ENCODE measurements around the gene NKTR.

Gene NKTR

DNA sequence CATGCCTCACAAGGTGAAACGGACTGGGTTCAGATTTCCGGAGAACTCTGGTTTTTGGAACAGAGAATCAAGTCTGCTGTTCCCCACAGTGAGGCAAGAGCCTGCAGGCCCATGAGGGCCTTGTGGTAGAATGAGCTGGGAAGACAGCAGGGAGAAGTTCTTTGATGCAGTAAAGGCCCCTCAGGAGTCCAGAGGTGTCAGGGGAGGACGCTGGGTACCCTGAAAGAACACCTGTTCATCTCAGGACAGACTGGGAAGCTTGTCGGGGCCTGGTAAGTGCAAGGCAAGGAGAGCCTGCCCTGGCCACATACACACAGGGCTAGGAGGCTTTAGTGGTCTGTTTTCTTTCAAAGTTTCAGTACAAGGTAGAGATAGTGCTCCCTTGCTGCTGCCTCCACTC lies 49.3 kb downstream of the NKTR start:
- no peak for DNase-seq (ENCODE audit: low read depth in 2 of 2)

DNA sequence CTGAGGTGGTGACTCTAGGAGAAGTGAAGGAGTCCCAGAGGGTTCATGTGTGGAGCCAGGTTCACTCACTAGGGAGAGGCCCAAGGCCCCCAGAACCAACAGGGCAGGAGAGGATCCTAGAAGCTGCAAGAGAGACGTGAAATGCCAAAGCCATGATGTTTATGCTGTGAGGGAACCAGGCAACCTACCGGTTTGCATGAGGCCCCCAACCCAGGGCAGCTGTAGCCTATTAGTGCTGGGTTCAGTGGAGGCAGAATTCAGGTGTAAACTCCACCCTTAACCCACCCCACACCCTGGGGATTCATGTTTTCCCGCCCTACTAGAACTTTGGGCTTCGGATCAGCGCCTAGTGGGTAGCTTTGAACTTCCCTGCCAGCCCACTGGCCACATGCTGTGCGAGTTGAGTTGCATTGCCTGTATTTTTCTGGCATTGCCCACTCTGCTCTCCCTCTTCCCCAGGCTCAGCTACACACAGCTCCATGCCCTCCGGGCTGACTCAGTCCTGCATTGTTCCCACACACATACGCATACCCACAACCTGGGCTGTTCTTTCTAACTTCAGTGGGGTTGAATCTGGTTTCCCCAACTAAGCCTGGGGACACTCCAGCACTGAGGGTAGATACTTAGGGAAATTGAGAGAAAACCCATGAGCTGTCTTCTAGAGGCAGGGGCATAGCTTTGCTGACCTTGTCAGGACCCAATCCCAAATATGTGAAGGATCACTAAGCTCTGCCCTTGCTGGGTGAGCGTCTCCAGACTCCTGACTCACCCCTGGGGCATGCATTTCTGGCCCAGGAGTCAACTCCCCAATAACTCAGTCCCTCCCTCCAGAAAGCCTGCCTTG lies 51.0 kb downstream of the NKTR start:
- no peak for DNase-seq (ENCODE audit: low read depth in 2 of 2)

DNA sequence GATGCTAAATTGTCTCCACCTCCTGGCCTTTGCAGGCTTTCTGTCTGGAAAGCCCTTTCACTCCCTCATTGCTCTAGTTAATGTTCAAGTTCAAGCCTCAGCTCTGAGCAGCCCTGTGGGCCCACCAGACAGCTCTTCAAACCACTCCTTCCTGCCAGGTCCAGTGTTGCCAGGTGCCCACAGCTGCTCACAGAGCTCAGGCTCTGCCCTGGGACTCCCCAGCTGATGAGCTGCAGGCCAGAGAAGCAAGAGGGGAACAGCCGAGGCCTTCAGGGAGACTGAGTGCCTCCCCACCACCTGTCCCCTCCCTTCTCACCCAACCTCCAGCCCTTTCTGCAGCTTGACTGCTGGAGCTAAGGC lies 51.7 kb downstream of the NKTR start:
- no peak for DNase-seq (ENCODE audit: low read depth in 2 of 2)

DNA sequence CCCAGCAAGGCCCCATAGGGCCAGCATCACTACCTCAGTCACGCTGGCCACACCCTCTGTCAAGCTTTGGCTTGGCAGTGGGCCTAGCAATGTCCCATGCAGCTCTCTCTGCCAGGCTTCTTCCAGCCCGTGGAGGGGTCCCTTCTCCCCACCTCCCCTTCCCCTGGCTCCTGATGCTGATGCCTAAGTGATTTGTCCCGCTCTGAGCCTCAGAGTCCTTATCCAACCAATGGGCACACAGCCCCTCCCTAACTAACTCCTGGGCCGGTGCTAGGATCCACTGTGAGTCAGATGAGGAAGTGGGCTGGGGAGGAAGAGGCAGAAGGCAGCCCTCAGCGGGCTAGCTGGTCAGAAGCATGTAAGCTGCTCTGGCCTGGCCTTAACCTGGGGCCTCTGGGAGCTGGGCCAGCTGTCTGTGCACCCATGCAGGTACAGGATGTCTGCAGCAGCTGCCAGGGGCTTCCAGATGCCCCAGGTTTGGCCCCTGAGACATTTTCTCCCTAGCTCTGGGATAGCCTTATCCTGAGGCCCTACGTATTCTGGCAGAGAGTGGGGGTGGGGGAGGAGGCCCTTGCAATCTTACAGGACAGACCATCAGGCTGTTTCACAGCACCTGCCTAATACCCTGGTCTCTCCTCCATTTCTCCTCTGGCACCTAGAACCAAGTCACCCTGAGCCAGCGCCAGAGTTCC lies 52.3 kb downstream of the NKTR start:
- no peak for DNase-seq (ENCODE audit: low read depth in 2 of 2)

DNA sequence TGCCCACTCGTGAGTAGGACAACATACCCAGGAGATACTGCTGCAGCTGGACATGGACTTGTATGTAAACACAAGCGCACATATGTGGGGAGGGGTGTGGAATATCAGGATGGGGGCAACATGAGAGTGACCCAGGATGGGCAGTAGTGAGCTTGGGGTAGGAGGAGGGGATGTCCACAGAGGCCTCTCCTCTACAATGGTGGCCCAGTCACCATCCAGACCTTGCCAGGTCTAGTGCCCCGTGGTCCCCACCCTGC lies 52.7 kb downstream of the NKTR start:
- no peak for DNase-seq (ENCODE audit: low read depth in 2 of 2)

DNA sequence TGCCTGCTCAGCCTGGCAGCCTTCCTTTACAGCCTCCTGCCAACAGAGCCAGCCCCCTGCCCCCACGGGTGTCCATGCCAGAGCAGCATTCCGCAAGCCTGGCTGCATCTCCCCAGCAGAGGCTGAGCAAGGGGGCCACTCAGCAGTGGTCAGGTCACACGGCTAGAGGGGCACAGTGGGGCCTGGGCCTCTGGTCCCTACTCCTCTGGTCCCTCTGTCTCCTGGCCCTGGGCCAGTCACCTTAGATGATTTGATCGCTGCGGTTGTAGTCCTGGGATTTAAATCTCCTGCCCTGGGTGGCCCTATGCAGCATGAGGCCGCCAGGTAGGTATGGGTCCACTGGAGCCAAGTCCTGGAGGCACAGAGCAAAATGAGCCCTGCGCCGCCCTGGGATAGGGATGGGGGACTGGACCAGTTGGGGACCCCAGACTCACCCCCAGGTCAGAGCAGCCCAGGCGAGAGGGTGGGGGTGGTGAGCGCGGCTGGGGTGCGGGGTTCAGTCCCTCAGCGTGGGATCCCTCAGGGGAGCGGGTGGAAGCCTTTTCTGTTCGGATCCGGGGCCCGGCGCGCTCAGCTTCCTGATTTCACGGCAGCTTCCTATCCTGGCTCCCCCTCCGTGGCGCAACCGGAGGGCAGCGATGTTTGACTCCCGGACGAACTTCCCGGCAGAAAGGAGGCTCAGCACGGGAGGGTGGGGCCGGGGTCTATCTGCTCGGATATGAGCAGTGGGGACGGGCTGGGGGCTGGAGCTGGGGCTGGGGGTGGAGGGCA lies 53.3 kb downstream of the NKTR start, which contains the start of gene ZBTB47:
Gene ZBTB47 (plus strand): TSS at position 138 of the 771 bp plus-strand sequence. CDS start 4,659 bp downstream, outside the sequence.
- no peak for DNase-seq (ENCODE audit: low read depth in 2 of 2)

DNA sequence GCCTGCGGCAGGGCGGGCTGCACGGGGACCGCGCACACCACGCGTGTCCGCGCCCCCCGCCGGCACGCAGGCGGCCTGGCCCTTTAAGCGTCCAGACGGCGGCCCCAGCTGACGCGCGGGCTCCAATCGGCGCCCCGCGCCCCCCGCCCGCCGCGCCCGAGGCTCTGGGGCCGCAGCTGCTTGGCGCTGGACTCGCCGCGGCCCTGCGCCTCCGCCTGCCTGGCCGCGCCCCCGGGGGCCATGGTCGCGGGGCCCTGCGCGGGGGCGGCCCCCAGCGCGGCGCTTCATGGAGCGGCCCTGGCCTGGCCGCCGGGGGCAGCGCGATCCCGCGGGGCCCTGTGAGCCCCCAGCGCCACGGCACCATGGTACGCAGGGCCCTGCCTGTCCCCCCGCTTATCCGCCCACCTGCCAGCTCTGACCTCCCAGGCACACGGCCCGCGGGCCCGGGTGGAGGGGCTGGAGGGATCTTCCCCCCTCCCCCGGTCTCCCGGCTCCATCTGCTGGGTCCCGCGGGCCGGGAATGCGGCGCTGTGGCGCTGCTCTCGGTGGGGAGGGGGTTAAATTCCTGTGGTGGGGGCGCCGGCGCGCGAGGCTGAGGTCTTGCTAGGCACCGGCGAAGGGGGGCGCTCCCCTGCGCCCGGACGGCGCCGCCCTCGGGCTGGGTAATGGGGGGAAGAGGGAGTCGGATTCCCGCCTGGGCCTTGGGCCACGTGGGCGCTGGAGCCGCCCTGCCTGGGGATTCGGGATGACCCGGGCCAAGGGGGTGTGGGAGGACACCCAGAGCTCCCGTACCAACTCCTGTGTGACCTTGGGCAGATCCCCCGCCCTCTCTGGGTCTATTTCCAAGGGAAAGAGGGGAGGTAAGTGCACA lies 54.1 kb downstream of the NKTR start:
- no peak for DNase-seq (ENCODE audit: low read depth in 2 of 2)

DNA sequence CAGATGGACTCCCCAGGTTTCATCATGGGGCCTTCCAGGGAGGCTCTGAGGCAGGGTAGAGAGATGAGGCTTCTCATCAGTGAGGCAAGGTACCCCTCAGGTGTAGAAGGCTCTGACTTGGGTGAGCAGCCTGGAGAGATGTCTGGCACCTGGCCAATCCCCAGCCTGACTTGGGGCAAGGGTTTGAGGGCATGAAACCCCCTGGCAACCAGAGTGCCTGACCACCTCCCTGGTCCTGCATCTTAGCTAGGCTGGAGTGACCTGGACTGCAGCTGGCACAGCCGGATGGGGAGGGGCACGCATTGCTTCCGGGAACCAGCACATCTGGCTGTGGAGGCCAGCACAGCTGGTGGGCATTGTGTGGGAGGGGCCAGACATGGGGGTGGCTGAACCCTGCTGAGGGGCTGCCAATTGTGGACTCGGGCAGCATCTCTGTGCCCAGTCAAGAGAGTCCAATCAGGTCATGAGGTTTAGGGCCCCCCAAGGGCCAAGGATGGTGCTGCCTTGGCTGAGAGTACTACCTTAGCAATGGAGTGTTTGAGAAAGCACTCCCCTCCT lies 54.9 kb downstream of the NKTR start:
- no peak for DNase-seq (ENCODE audit: low read depth in 2 of 2)

DNA sequence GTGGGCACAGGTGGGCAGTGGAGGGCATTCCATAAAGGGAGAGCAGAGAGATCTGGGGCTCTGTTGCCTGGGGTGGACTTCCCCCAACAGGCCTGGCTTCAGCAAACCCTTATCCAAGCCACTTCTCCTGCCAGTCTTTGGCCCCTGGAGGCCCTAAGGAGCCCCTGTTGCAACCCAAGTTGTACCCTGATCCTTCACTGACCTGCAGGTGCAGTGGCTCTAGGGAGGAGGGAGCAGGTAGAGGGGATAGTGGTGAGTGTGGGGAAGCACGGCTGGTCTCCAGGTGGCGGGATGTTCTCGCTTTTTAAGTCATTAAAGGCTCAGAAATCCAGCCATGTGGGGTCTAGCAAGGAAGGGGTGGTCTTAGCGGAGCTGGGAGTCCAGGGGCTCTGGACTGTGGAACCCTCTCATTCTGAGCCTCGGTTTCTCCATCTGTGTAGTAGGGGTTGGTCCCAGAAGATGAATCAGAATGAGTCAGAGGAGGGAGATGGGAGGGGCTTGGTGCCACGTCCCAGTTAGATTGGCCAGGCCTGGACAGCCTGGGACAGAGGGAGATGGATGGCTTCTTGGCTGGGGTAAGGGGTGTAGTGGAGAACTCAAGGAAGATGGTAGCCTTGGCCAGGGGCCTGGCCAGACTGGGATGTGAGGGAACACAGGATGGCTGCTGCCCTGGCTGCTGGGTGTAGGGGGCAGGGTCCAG lies 55.6 kb downstream of the NKTR start:
- DNase-seq (ENCODE audit: low read depth in 2 of 2), result no peak

DNA sequence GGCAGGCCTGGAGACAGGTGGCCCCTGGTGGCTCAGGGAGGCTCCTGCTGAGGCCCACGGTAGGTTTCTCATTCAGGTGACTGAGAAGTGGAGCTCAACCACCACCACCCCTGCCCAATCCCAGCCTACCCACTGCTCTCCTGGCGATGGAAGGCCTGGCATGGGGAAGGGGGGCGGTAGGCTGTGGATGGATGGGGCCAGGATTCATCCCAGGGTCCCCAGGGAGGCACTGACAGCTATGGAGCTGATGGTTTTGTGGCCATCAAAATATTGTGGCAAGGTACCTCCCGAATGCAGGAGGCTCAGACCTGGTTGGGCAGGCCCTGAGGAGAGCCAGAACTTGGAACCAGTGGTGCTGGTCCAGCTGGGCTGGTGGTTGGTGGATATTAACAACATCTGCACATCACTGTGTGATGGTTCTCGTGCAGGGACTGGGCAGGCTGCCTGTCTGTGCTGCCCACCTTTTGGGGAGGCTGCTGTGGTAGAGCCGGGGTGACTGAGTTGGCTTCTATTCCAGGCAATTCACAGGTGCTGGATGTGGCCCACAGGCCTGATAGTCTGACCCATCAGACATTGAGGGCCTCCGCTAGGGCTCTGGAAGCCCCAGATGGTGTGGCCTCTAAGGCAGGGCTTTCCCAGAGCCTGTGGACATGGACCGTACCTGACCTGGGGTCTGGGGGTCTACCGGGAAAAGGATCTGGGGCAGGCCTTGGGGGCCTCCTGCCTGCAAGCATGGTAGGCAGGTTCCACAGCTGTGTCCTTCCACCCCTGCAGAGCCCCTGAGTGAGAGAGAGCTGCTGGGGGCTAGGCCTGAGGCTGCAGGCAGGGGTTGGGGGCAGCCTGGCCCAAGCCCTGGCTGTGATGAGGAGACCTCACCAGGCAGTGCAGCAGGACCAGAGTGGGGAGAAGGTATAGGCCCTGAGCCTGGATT lies 56.5 kb downstream of the NKTR start:
- no peak for DNase-seq (ENCODE audit: low read depth in 2 of 2)

DNA sequence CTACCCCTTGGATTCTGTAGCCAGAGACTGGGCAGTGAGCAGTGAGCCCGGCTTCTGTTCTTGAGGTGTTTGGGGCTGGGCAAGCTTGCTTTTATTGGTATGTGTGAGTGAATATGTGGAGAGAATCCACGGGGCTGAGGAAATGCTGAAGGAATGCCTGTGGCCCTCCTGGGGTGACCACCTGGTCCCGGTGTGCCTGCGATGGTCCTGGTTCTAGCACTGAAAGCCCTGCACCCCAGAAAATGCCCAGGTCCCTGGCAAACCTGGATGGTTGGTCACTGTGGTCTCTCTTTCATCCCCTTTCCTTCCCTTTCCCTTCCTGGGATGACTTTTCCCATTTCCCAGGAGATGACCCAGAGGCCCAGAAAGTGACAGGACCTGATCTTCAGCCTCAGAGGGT lies 57.2 kb downstream of the NKTR start:
- no peak for DNase-seq (ENCODE audit: low read depth in 2 of 2)

DNA sequence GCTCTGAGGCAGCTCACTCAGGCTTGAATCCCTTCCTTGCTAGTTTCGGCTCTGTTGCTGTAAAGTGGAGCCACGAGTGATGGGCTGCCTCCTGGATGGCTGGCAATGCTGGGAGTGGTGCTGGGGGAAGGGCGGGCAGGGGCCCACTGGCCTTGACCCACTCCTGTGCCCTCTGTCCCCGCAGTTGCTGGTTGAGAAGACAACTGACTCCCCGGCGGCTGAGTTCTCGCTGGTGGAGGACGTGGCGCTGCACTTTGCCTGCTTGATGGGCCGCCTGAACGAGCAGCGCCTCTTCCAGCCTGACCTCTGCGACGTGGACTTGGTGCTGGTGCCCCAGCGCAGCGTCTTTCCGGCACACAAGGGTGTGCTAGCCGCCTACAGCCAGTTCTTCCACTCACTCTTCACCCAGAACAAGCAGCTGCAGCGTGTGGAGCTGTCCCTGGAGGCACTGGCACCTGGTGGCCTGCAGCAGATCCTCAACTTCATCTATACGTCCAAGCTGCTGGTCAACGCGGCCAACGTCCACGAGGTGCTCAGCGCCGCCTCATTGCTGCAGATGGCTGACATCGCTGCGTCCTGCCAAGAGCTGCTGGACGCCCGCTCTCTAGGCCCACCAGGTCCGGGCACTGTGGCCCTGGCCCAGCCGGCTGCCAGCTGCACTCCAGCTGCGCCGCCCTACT lies 57.7 kb downstream of the NKTR start:
- no peak for DNase-seq (ENCODE audit: low read depth in 2 of 2)

DNA sequence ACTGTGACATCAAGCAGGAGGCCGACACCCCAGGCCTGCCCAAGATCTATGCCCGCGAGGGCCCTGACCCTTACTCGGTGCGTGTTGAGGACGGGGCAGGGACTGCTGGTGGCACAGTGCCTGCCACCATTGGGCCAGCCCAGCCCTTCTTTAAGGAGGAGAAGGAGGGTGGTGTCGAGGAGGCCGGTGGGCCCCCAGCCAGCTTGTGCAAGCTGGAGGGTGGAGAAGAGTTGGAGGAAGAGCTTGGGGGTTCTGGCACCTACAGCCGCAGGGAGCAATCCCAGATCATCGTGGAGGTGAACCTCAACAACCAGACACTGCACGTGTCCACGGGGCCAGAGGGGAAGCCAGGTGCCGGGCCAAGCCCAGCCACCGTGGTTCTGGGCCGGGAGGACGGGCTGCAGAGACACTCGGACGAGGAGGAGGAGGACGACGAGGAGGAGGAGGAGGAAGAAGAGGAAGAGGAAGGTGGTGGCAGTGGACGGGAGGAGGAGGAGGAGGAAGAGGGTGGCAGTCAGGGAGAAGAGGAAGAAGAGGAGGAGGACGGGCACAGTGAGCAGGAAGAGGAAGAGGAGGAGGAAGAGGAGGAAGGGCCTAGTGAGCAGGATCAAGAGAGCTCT lies 58.4 kb downstream of the NKTR start:
- DNase-seq (ENCODE audit: low read depth in 2 of 2), result no peak

DNA sequence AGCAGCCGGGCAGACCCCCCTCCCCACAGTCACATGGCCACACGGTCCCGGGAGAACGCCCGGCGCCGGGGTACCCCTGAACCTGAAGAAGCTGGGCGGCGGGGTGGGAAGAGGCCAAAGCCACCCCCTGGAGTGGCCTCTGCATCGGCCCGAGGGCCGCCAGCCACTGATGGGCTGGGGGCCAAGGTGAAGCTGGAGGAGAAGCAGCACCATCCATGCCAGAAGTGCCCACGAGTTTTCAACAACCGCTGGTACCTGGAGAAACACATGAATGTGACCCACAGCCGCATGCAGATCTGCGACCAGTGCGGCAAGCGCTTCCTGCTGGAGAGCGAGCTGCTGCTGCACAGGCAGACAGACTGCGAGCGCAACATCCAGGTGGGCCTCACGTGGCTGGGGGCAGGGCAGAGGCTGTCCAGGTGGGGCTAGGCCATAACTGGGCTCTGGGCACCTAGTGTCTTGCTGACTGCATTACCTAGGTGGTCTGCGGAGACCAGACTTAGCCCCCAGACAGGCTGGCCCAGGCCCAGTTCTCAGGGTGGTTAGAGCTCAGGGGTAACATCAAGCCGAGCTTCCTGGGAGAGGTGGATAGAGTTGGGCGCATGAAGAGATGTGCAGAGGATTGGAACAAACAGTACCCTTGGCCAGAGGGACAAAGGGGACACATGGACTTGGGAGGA lies 59.1 kb downstream of the NKTR start:
- DNase-seq (ENCODE audit: low read depth in 2 of 2), result no peak

DNA sequence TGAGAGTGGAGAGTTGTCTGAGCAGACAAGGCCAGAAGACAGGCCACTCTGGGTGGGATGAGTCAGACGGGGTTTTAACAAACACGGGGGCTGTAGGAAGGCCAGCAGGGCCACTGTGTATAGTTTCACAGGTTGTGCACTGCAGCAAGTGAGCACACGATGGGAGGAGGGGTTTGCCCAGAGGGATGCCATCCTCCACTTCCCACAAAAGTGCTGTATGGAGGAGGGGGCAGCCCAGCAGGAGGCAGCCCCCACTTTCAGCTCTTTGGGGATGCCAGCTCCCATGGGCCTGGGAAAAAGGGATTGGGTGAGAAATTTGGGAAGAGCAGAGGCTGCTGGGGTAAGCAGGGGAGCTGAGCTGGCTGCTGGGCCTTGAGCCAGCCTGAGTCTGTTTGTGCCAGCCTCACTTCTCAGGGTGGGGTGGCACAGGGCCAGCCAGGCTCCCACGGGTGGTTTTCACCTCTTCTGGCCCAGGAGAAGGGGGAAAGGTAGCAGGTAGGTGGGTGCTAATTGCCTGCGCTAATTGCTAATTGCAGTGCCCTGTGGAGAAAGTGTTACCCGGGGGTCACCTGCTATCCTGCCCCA lies 59.7 kb downstream of the NKTR start:
- no peak for DNase-seq (ENCODE audit: low read depth in 2 of 2)

DNA sequence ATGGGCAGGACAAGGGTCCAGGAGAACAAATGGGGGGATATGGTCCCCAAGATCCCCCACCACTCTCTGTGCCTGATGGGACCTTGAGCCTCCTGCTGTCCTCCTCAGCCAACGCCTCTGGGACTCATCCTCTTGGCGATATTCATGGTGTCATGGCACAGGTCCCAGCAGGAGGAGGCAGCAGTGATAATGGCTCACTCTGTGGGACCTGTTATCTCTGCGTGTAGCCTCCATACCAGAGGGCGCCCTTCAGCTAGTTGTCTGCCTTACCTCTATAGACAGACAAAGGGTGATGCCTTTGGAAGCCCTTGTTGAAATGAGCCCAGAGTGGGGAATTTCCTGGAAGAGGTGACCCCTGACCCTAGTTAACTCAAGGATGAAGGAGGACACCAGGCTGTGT lies 60.4 kb downstream of the NKTR start:
- no peak for DNase-seq (ENCODE audit: low read depth in 2 of 2)

DNA sequence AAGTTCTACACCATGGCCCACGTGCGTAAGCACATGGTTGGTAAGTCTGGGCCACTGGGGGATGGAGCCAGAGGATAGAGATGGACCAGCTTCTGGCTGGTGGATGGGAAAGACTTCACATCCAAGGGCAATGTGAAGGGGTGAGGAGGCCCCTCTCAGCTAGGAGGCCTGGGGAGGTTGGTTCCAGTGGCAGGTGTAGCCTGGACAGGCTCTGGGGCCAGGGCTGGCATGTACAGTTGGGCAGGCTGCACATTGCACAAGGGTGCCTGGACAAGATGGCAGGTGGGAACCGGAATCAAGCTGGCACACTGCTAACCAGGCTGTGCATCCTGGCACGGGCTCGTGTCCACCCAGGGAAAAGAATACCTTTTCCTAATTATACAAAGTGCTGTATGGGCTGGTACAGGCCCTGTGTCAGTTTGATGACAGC lies 61.1 kb downstream of the NKTR start:
- DNase-seq (ENCODE audit: low read depth in 2 of 2), result no peak

Data from stimulated activated CD4-positive, alpha-beta T cell treated with anti-CD3 and anti-CD28 coated beads, Interleukin-1b, Interleukin-23, amount 100 ng/mL, for 4 hours (primary cell).